ENCODE results near the gene MLLT6.

Gene MLLT6

GRCh38 chr17:38753071-38753506 is 48.0 kb downstream of the MLLT6 start:
- DNase-seq: no peak

GRCh38 chr17:38761612-38762011 is 56.5 kb downstream of the MLLT6 start:
- DNase-seq: no peak

- no peak for DNase-seq
These were observed 57.2 kb downstream of the MLLT6 start for GRCh38 chr17:38762231-38762630.

GRCh38 chr17:38766341-38766740 is 61.3 kb downstream of the MLLT6 start:
- DNase-seq: no peak

GRCh38 chr17:38768417-38768816 is 63.3 kb downstream of the MLLT6 start:
- DNase-seq: no peak

GRCh38 chr17:38773258-38773657 is 68.2 kb downstream of the MLLT6 start:
- DNase-seq: no peak

- DNase-seq: no peak
These were observed 72.7 kb downstream of the MLLT6 start for GRCh38 chr17:38777641-38778250.

Data from anterior cingulate cortex (tissue), 58 donors.